K562 (cell line): ENCODE data around the gene CAMSAP2. TPM values are rescaled to one million over a fixed set of nuclear protein-coding genes. Genes with fewer than 3 reads are reported as not detected.

Source experiments
- CHD2 ChIP-seq: IDR thresholded peaks from 2 replicates; pipeline ENCODE4 v1.6.1; 2011; ENCODE audit warnings: low read depth, low read length
- CREBBP ChIP-seq: IDR thresholded peaks from one replicate; pipeline ENCODE4 v1.6.1; 2012; ENCODE audit warnings: low read depth, mild to moderate bottlenecking, control low read depth, inconsistent platforms, low read length
- CREM ChIP-seq: IDR thresholded peaks from 2 replicates; pipeline ENCODE4 v1.6.1; 2014; ENCODE audit warnings: antibody characterized with exemption, low read depth
- EP400 ChIP-seq: fragments of 450-650 bp; IDR thresholded peaks from 2 replicates; pipeline ENCODE4 v1.6.1; 2017; ENCODE audit warnings: antibody characterized with exemption, mild to moderate bottlenecking, moderate library complexity
- FOXM1 ChIP-seq, 2 experiments: fragments of 450-650 bp in 1 of 2; sonication (generic) in 1 of 2; formaldehyde crosslinking in 1 of 2; IDR thresholded peaks; 2 replicates each; pipeline versions ENCODE4 v1.6.1 to v1.9.0; 2017 to 2022; ENCODE audit warnings: low read depth in 2 of 2, mild to moderate bottlenecking in 2 of 2, missing genetic modification reagents in 1 of 2, moderate library complexity in 1 of 2
- KDM2B ChIP-seq: fragments of 250-450 bp; sonication (Bioruptor Pico); IDR thresholded peaks from 2 replicates; pipeline ENCODE4 v1.8.0; 2021; ENCODE audit warnings: mild to moderate bottlenecking, moderate library complexity
- MAFF ChIP-seq: IDR thresholded peaks from 2 replicates; pipeline ENCODE4 v1.6.1; 2012; ENCODE audit warnings: low read length, improper control_type of control experiment
- MXI1 ChIP-seq: IDR thresholded peaks from 2 replicates; pipeline ENCODE4 v1.6.1; 2011; ENCODE audit warnings: low read depth, mild to moderate bottlenecking, improper control_type of control experiment, low read length
- POLR2AphosphoS5 ChIP-seq: IDR thresholded peaks from 2 replicates; pipeline ENCODE4 v1.6.1; 2011; ENCODE audit warnings: mild to moderate bottlenecking, low read depth, low read length, moderate library complexity; ENCODE audit not compliant: control insufficient read depth, insufficient read depth
- RHOXF2B ChIP-seq: fragments of 250-450 bp; sonication (Bioruptor Pico); conservative IDR thresholded peaks from 2 replicates; pipeline ENCODE4 v1.5.1; 2021
- TEAD2 ChIP-seq: fragments of 450-650 bp; IDR thresholded peaks from 2 replicates; pipeline ENCODE4 v1.6.1; 2016; ENCODE audit warnings: missing genetic modification characterization, control low read depth, missing compliant biosample characterization
- ZEB2 ChIP-seq: fragments of 450-650 bp; IDR thresholded peaks from 2 replicates; pipeline ENCODE4 v1.6.1; 2016
- ZFP30 ChIP-seq: fragments of 250-450 bp; sonication (Bioruptor Pico); IDR thresholded peaks from 2 replicates; pipeline ENCODE4 v1.8.0; 2022; ENCODE audit warnings: moderate library complexity, mild to moderate bottlenecking, inconsistent platforms, borderline replicate concordance
- ZNF146 ChIP-seq: IDR thresholded peaks from one replicate; pipeline ENCODE4 v1.6.1; 2018; ENCODE audit warnings: missing compliant biosample characterization; ENCODE audit not compliant: unreplicated experiment
- ZNF165 ChIP-seq: fragments of 250-450 bp; sonication (Bioruptor Pico); IDR thresholded peaks from 2 replicates; pipeline ENCODE4 v1.4.0; 2020; ENCODE audit warnings: borderline replicate concordance
- ZNF324 ChIP-seq: fragments of 250-450 bp; sonication (Bioruptor Pico); IDR thresholded peaks from 2 replicates; pipeline ENCODE4 v1.4.0; 2020; ENCODE audit warnings: mild to moderate bottlenecking
- ZNF717 ChIP-seq: fragments of 250-450 bp; sonication (Bioruptor Pico); IDR thresholded peaks from 2 replicates; pipeline ENCODE4 v1.5.0; 2021
- polyA plus RNA-seq, 8 experiments: library from polyadenylated mRNA; depleted of rRNA in 4 of 8; stranded (reverse) in 5 of 8; unstranded in 3 of 8; fragments of >200 nt; fragmentation: Nextera tagmentation in 2 of 8; fragmentation: Illumina TruSeq in 1 of 8; extraction: Ambion mirVana in 2 of 8; extraction: Trizol in 1 of 8; gene quantifications; 2 replicates each; pipeline versions ENCODE4 v1.2.1 to v1.2.3, GENCODE V29; 2011 to 2014; ENCODE audit warnings: inconsistent platforms in 1 of 8, missing spikeins in 1 of 8
- total RNA-seq, 7 experiments: library from RNA; depleted of rRNA in 6 of 7; stranded (reverse); fragments of >200 nt in 6 of 7; fragmentation: Illumina TruSeq in 2 of 7; extraction: Trizol in 2 of 7; gene quantifications; 2 replicates each; pipeline versions ENCODE4 v1.2.1 to v1.2.3, GENCODE V29; 2011 to 2021; ENCODE audit warnings: low replicate concordance in 1 of 7
- TF ChIP-seq, protein P1 (sequence below): fragments of 250-450 bp; sonication (Bioruptor Pico); IDR thresholded peaks from 2 replicates; pipeline ENCODE4 v1.4.0; 2020
- TF ChIP-seq, protein P2 (sequence below): fragments of 450-650 bp; IDR thresholded peaks from 2 replicates; pipeline ENCODE4 v1.6.1; 2016; ENCODE audit warnings: missing biosample characterization, missing genetic modification characterization
- TF ChIP-seq, protein P3 (sequence below): fragments of 150-350 bp; IDR thresholded peaks from 2 replicates; pipeline ENCODE4 v1.6.1; 2014; ENCODE audit warnings: low read depth, mild to moderate bottlenecking, low read length, borderline replicate concordance
- TF ChIP-seq, protein P4 (sequence below), 3 experiments: fragments of 200-800 bp in 1 of 3; fragments of 250-450 bp in 1 of 3; fragments of 450-650 bp in 1 of 3; sonication (Bioruptor Pico) in 1 of 3; sonication (Bioruptor generic) in 1 of 3; formaldehyde crosslinking in 1 of 3; IDR thresholded peaks; 2 replicates each; pipeline versions ENCODE4 v1.6.1 to v1.8.0; 2016 to 2022; ENCODE audit warnings: mild to moderate bottlenecking in 2 of 3, missing genetic modification characterization in 2 of 3, missing compliant biosample characterization in 1 of 3, moderate library complexity in 1 of 3

CAMSAP2 gene
- total and polyA plus RNA-seq, 9 of the 15 experiments (the other 6 are each of a cell fraction or from before 2014, with no cell fraction given) = 1.4 to 7.5 (median 2.7) TPM

DNA sequence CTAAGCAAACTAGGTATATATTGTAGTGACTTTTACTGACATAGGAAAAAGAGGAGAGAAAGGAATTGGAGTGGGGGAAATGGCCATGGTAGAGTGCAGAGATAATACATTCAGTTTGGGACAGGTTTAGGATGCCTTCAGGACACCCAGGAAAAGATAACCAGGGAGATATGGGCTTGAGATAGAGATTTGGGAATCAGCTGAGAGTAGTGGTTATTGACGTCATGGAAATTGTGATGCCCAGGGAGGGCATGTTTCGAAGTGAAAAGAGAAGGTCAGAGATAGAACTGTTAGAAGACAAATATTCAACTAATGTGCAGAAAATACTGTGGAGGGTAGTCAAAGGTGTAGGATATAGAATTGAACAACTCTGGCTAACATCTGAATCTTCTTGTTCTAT lies 40.6 kb downstream of the CAMSAP2 start (continued):
- TF ChIP-seq, protein P1, sequence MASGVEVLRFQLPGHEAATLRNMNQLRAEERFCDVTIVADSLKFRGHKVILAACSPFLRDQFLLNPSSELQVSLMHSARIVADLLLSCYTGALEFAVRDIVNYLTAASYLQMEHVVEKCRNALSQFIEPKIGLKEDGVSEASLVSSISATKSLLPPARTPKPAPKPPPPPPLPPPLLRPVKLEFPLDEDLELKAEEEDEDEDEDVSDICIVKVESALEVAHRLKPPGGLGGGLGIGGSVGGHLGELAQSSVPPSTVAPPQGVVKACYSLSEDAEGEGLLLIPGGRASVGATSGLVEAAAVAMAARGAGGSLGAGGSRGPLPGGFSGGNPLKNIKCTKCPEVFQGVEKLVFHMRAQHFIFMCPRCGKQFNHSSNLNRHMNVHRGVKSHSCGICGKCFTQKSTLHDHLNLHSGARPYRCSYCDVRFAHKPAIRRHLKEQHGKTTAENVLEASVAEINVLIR (CRISPR knock-in tag) = 0 out of 2 replicates have a peak, but pooled peaks have one; percentile 27
- no peak for TF ChIP-seq RHOXF2B (CRISPR knock-in tag)
- no peak for TF ChIP-seq ZNF717 (CRISPR knock-in tag)
- TF ChIP-seq MAFF = no peak
- TF ChIP-seq CREM = peak; percentile 27; the same call in 1 of the 2 replicates
- peak; percentile 13; the same call in 1 of the 2 replicates for TF ChIP-seq FOXM1 (IDR thresholded peaks at IDR 0.05; ENCODE audit: low read depth)
- no peak for TF ChIP-seq FOXM1 (CRISPR knock-in tag; IDR thresholded peaks at IDR 0.05; ENCODE audit: low read depth)
- no peak for TF ChIP-seq EP400
- TF ChIP-seq ZEB2 = 0 out of 2 replicates have a peak, but pooled peaks have one; percentile 27
- TF ChIP-seq ZNF324 (CRISPR knock-in tag) = no peak
- TF ChIP-seq CREBBP = no peak
- TF ChIP-seq TEAD2 (tag) = no peak
- TF ChIP-seq, protein P2, sequence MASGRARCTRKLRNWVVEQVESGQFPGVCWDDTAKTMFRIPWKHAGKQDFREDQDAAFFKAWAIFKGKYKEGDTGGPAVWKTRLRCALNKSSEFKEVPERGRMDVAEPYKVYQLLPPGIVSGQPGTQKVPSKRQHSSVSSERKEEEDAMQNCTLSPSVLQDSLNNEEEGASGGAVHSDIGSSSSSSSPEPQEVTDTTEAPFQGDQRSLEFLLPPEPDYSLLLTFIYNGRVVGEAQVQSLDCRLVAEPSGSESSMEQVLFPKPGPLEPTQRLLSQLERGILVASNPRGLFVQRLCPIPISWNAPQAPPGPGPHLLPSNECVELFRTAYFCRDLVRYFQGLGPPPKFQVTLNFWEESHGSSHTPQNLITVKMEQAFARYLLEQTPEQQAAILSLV (tag) = no peak
- no peak for TF ChIP-seq ZNF146 (CRISPR knock-in tag)
- no peak for TF ChIP-seq ZNF165
- TF ChIP-seq ZFP30 (CRISPR knock-in tag) = no peak
- TF ChIP-seq POLR2AphosphoS5 = no peak
- TF ChIP-seq CHD2 = no peak
- no peak for TF ChIP-seq KDM2B
- TF ChIP-seq MXI1 = no peak
- TF ChIP-seq, protein P3, sequence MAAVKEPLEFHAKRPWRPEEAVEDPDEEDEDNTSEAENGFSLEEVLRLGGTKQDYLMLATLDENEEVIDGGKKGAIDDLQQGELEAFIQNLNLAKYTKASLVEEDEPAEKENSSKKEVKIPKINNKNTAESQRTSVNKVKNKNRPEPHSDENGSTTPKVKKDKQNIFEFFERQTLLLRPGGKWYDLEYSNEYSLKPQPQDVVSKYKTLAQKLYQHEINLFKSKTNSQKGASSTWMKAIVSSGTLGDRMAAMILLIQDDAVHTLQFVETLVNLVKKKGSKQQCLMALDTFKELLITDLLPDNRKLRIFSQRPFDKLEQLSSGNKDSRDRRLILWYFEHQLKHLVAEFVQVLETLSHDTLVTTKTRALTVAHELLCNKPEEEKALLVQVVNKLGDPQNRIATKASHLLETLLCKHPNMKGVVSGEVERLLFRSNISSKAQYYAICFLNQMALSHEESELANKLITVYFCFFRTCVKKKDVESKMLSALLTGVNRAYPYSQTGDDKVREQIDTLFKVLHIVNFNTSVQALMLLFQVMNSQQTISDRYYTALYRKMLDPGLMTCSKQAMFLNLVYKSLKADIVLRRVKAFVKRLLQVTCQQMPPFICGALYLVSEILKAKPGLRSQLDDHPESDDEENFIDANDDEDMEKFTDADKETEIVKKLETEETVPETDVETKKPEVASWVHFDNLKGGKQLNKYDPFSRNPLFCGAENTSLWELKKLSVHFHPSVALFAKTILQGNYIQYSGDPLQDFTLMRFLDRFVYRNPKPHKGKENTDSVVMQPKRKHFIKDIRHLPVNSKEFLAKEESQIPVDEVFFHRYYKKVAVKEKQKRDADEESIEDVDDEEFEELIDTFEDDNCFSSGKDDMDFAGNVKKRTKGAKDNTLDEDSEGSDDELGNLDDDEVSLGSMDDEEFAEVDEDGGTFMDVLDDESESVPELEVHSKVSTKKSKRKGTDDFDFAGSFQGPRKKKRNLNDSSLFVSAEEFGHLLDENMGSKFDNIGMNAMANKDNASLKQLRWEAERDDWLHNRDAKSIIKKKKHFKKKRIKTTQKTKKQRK = no peak
- TF ChIP-seq, protein P4, sequence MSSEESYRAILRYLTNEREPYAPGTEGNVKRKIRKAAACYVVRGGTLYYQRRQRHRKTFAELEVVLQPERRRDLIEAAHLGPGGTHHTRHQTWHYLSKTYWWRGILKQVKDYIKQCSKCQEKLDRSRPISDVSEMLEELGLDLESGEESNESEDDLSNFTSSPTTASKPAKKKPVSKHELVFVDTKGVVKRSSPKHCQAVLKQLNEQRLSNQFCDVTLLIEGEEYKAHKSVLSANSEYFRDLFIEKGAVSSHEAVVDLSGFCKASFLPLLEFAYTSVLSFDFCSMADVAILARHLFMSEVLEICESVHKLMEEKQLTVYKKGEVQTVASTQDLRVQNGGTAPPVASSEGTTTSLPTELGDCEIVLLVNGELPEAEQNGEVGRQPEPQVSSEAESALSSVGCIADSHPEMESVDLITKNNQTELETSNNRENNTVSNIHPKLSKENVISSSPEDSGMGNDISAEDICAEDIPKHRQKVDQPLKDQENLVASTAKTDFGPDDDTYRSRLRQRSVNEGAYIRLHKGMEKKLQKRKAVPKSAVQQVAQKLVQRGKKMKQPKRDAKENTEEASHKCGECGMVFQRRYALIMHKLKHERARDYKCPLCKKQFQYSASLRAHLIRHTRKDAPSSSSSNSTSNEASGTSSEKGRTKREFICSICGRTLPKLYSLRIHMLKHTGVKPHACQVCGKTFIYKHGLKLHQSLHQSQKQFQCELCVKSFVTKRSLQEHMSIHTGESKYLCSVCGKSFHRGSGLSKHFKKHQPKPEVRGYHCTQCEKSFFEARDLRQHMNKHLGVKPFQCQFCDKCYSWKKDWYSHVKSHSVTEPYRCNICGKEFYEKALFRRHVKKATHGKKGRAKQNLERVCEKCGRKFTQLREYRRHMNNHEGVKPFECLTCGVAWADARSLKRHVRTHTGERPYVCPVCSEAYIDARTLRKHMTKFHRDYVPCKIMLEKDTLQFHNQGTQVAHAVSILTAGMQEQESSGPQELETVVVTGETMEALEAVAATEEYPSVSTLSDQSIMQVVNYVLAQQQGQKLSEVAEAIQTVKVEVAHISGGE (CRISPR knock-in tag; IDR thresholded peaks at IDR 0.05) = no peak
